ENCODE measurements around the gene VAV2. TPM values are rescaled to one million over a fixed set of nuclear protein-coding genes. Genes with fewer than 3 reads are reported as not detected.

VAV2 gene
- total and polyA plus RNA-seq, 2 of the 4 experiments (the other 2 are of a cell fraction) = 10.8 to 13.4 TPM

GRCh38 chr9:133726401-133727276, 265.5 kb downstream of the VAV2 start:
- ATAC-seq (ENCODE audit: low read depth) (peak; percentile 94), DNase-seq (peak; percentile 50)
- no peaks in the 10 kb centered on the region for H3K4me1 ChIP-seq (ENCODE audit: control insufficient read depth, insufficient read depth, low read length)
- H2BK120ac ChIP-seq (ENCODE audit: low read depth, low read length) = no peak overlapping the region
- H2AFZ ChIP-seq (replicated peaks; ENCODE audit: low read length, poor library complexity) = peak overlapping the region; percentile 21
- CTCF ChIA-PET = interaction anchor here (0.7 kb wide), 1 partner anchor 194 kb away, joined by 3 read pairs; no protein-coding TSS in a partner anchor
- H2BK20ac ChIP-seq (ENCODE audit: low read depth, low read length) = no peak overlapping the region
- H4K8ac ChIP-seq (ENCODE audit: low read depth in 2 of 2, low read length in 2 of 2) = no peak overlapping the region
- H3K36me3 ChIP-seq (ENCODE audit: control insufficient read depth, insufficient read depth, low read length) = no peaks in the 10 kb centered on the region
- H3K79me1 ChIP-seq (ENCODE audit: low read depth in 1 of 2, low read length in 2 of 2) = no peaks in the 10 kb centered on the region
- H4K91ac ChIP-seq (ENCODE audit: insufficient read depth, low read depth, low read length) = no peak overlapping the region
- H2BK5ac ChIP-seq (ENCODE audit: low read depth, low read length, poor library complexity, severe bottlenecking) = no peak overlapping the region
- no peak overlapping the region for H2BK15ac ChIP-seq (ENCODE audit: low read depth, low read length)
- no peaks in the 10 kb centered on the region for H3K9me3 ChIP-seq (ENCODE audit: control insufficient read depth, insufficient read depth, low read length)
- 51% methylated on average over 5 of the region's 14 CpGs; no CpG with 5 or more reads in 1 of the 2 experiments for WGBS, 2 experiments (ENCODE audit: extremely low coverage in 2 of 2, insufficient read length in 1 of 2)
- no peak overlapping the region for H3K14ac ChIP-seq (replicated peaks; ENCODE audit: low read depth, low read length)
- no peak overlapping the region for H3K9ac ChIP-seq (ENCODE audit: low read depth, low read length)
- TF ChIP-seq CTCF (conservative IDR thresholded peaks at IDR 0.05; ENCODE audit: low read depth, low read length) (peak; percentile 67), RFX5 (IDR thresholded peaks at IDR 0.05; ENCODE audit: low read depth, low read length) (no peak), RAD21 (IDR thresholded peaks at IDR 0.05; ENCODE audit: low read length) (peak; percentile 86), SMC3 (IDR thresholded peaks at IDR 0.05; ENCODE audit: low read depth, low read length) (peak; percentile 82), ELK1 (IDR thresholded peaks at IDR 0.05; ENCODE audit: borderline replicate concordance, low read depth, low read length) (no peak)
- H2AK9ac ChIP-seq (replicated peaks; ENCODE audit: low read depth, low read length, poor library complexity) = no peak overlapping the region
- POLR2A ChIA-PET (ENCODE audit: unreplicated experiment) = no interaction called here
- H3K4me3 ChIP-seq (ENCODE audit: insufficient read depth, low read depth, low read length) = no peak overlapping the region
- no peak overlapping the region for H3K23ac ChIP-seq (ENCODE audit: low read depth, low read length)
- no peak overlapping the region for H3K4me2 ChIP-seq (ENCODE audit: low read depth, low read length)
- no peak overlapping the region for H2AK5ac ChIP-seq (ENCODE audit: low read depth, low read length)
- peaks cover 1% of the 10 kb centered on the region; the same call in 1 of the 2 replicates for H3K27me3 ChIP-seq (ENCODE audit: control insufficient read depth, insufficient read depth, low read length)
- intact Hi-C loops (cut with micrococcal nuclease) (loop anchor here (1.0 to 10.0 kb wide), 2 partner anchors 122 to 193 kb away; partner anchors contain the start of gene FAM163B), dilution Hi-C loops (cut with HindIII; ENCODE audit: low sequenced_read_pairs, unreplicated experiment) (no loop called here), in situ Hi-C loops (cut with MboI; ENCODE audit: low sequenced_read_pairs) (loop anchor here (10.0 kb wide), 1 partner anchor 322 kb away; no protein-coding TSS in a partner anchor)
- BruUV-seq (replicated peaks) = no TSS peak
- no peak overlapping the region for H3K56ac ChIP-seq (ENCODE audit: extremely low read depth, insufficient read depth, low read length)
- no peaks in the 10 kb centered on the region; the same call in 1 of the 2 replicates for H4K20me1 ChIP-seq (ENCODE audit: insufficient read depth, low read length)
- no peak overlapping the region for H3K27ac ChIP-seq (ENCODE audit: insufficient read depth, low read length)
- H4K5ac ChIP-seq (ENCODE audit: low read depth, low read length) = no peak overlapping the region
- no peak overlapping the region for H3K4ac ChIP-seq (ENCODE audit: low read depth, low read length)
- H3K18ac ChIP-seq (ENCODE audit: low read depth, low read length) = no peak overlapping the region
- no peaks in the 10 kb centered on the region for H3K9me1 ChIP-seq (ENCODE audit: insufficient read depth, low read length)
